ENCODE data around the gene F13A1.

DNA sequence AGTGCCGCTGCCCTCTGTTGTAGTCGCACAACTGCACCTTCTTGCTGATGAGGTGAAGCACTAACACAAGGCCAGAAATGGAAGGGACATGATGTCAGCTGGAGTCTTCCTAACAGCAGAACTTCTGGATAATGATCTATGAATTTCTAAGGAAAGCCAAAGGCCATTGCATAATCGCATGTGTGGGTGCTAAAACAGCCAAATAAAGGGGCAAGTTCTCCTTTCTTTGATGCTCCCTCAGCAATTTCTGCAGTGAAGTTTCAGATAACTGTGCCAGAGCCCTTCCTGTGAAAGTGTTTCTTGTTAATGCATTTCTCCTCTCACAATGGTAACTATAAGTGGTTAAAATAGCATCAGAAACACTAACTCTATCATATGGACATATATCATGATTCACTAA is 8.0 kb upstream of the F13A1 start:
- TF ChIP-seq POLR2A (IDR thresholded peaks at IDR 0.05; ENCODE audit: low read length), result no peak
- TF ChIP-seq GATA1 (IDR thresholded peaks at IDR 0.05; ENCODE audit: low read depth, low read length), result no peak
